SU-DHL-6 (cell line): Measurements from ENCODE around the gene ZBTB11.

Experiments
- H2AFZ ChIP-seq: fragments of 200-600 bp; sonication (generic); 2 replicates; pipeline ENCODE4 v1.6.1; 2014; ENCODE audit warnings: low read depth, mild to moderate bottlenecking, moderate library complexity, mixed read lengths, antibody characterized with exemption, low read length; ENCODE audit not compliant: severe bottlenecking
- H3F3A ChIP-seq: fragments of 200-600 bp; shearing (Covaris generic); 2 replicates; pipeline ENCODE4 v1.6.0; 2016; ENCODE audit warnings: antibody characterized with exemption, mild to moderate bottlenecking; ENCODE audit not compliant: insufficient read depth
- H3K27ac ChIP-seq: fragments of 200-600 bp; sonication (generic); 2 replicates; pipeline ENCODE4 v1.5.1; 2016; ENCODE audit warnings: low read depth, mild to moderate bottlenecking, low read length, moderate library complexity, mixed read lengths
- H3K27me3 ChIP-seq: fragments of 200-600 bp; sonication (generic), shearing (Covaris generic); 2 replicates; pipeline ENCODE4 v1.6.0; 2014; ENCODE audit warnings: mild to moderate bottlenecking, low read length
- H3K36me3 ChIP-seq: fragments of 200-600 bp; sonication (generic); 2 replicates; pipeline ENCODE4 v1.6.1; 2014; ENCODE audit warnings: mild to moderate bottlenecking, low read length, mixed read lengths
- H3K4me2 ChIP-seq: fragments of 300-600, 200-600 bp; shearing (Covaris generic), sonication (generic); 2 replicates; pipeline ENCODE4 v1.6.0; 2014; ENCODE audit warnings: low read length, low read depth, mild to moderate bottlenecking; ENCODE audit not compliant: poor library complexity, severe bottlenecking
- H3K4me3 ChIP-seq: fragments of 200-600 bp; sonication (generic); 2 replicates; pipeline ENCODE4 v1.5.1; 2014; ENCODE audit warnings: antibody characterized with exemption, low read length, mild to moderate bottlenecking, mixed read lengths; ENCODE audit not compliant: insufficient read depth, poor library complexity, severe bottlenecking
- H3K79me2 ChIP-seq: fragments of 200-600 bp; sonication (generic); 2 replicates; pipeline ENCODE4 v1.6.1; 2014; ENCODE audit warnings: mild to moderate bottlenecking, low read length, moderate library complexity; ENCODE audit not compliant: insufficient read depth
- H3K9ac ChIP-seq: fragments of 200-600 bp; sonication (generic); 2 replicates; pipeline ENCODE4 v1.7.0; 2014; ENCODE audit warnings: mild to moderate bottlenecking, low read length
- H3K9me2 ChIP-seq: fragments of 200-600 bp; sonication (generic); replicated peaks from 2 replicates; pipeline ENCODE4 v1.6.1; 2014; ENCODE audit warnings: low read length; ENCODE audit not compliant: insufficient read depth
- H3K9me3 ChIP-seq: fragments of 200-600 bp; sonication (generic); 2 replicates; pipeline ENCODE4 v1.6.1; 2014; ENCODE audit warnings: low read length, mixed read lengths; ENCODE audit not compliant: insufficient read depth
- H4K20me1 ChIP-seq: fragments of 200-600 bp; sonication (generic); 2 replicates; pipeline ENCODE4 v1.6.1; 2014; ENCODE audit warnings: low read depth, mild to moderate bottlenecking, antibody characterized with exemption, low read length, moderate library complexity, mixed read lengths
- CTCF ChIP-seq: fragments of 200-600 bp; sonication (generic); IDR thresholded peaks from one replicate; pipeline ENCODE4 v1.5.1; 2017; ENCODE audit warnings: antibody characterized with exemption, mild to moderate bottlenecking, low read length, moderate library complexity; ENCODE audit not compliant: insufficient read depth, poor library complexity, severe bottlenecking
- EZH2phosphoT487 ChIP-seq: fragments of 200-600 bp; sonication (generic), shearing (Covaris generic); conservative IDR thresholded peaks from 2 replicates; pipeline ENCODE4 v1.6.1; 2018; ENCODE audit warnings: mild to moderate bottlenecking, antibody characterized with exemption, low read length, moderate library complexity, mixed read lengths

The ZBTB11 gene

GRCh38 chr3:101667844-101668243 is 9.1 kb downstream of the ZBTB11 start:
- Histone ChIP-seq H3K9me2 (no peaks in the 10 kb centered on the region), H3F3A (0 out of 2 replicates have a peak, but pooled peaks cover 3% of the 10 kb centered on the region), H3K9me3 (no peaks in the 10 kb centered on the region), H3K4me3 (no peak overlapping the region), H2AFZ (no peak overlapping the region), H3K4me2 (no peak overlapping the region), H3K27ac (no peak overlapping the region), H3K9ac (no peak overlapping the region), H3K79me2 (peaks cover 25% of the 10 kb centered on the region), H3K36me3 (peaks cover 39% of the 10 kb centered on the region), H4K20me1 (no peaks in the 10 kb centered on the region), H3K27me3 (no peaks in the 10 kb centered on the region)
- TF ChIP-seq EZH2phosphoT487, result no peak
- no peak for TF ChIP-seq CTCF

- Histone ChIP-seq H3K4me3 (no peak overlapping the region), H3F3A (0 out of 2 replicates have a peak, but pooled peaks cover 3% of the 10 kb centered on the region), H4K20me1 (no peaks in the 10 kb centered on the region), H3K9ac (no peak overlapping the region), H3K9me2 (no peaks in the 10 kb centered on the region), H3K9me3 (no peaks in the 10 kb centered on the region), H3K79me2 (peaks cover 20% of the 10 kb centered on the region), H3K4me2 (no peak overlapping the region), H2AFZ (no peak overlapping the region), H3K27me3 (no peaks in the 10 kb centered on the region), H3K27ac (no peak overlapping the region), H3K36me3 (peaks cover 39% of the 10 kb centered on the region)
- no peak for TF ChIP-seq CTCF
- TF ChIP-seq EZH2phosphoT487, result no peak
Measured at GRCh38 chr3:101667331-101667730, 9.6 kb downstream of the ZBTB11 start.

- TF ChIP-seq CTCF (no peak), EZH2phosphoT487 (no peak)
- Histone ChIP-seq H3K36me3 (peaks cover 41% of the 10 kb centered on the region), H4K20me1 (no peaks in the 10 kb centered on the region), H3K79me2 (peaks cover 5% of the 10 kb centered on the region), H3K9ac (no peak overlapping the region), H3K4me2 (no peak overlapping the region), H3K4me3 (no peak overlapping the region), H3K27me3 (no peaks in the 10 kb centered on the region), H3K9me2 (no peaks in the 10 kb centered on the region), H3K27ac (no peak overlapping the region), H3K9me3 (no peaks in the 10 kb centered on the region), H3F3A (0 out of 2 replicates have a peak, but pooled peaks cover 3% of the 10 kb centered on the region), H2AFZ (no peak overlapping the region)
Measured at GRCh38 chr3:101665851-101666250, 11.1 kb downstream of the ZBTB11 start.
